Left lung (tissue), 10 donors: Measurements from ENCODE around the gene VSX1. TPM values are rescaled to one million over a fixed set of nuclear protein-coding genes. Genes with fewer than 3 reads are reported as not detected.

ENCODE experiments used
- ATAC-seq: fragments of 200-7000 bp; cut with Tn5 transposase; one replicate; pipeline ENCODE4 v1.9.1; 2020; ENCODE audit warnings: moderate library complexity
- DNase-seq, 4 donors: peaks; one replicate each; pipeline ENCODE4 v3.0.0-alpha.2; 2013 to 2020
- H3K27ac ChIP-seq, 2 donors: fragments of 200-600 bp; sonication (generic) in 1 of 2; one replicate each; pipeline versions ENCODE4 v1.5.0 to v1.8.0; 2020 to 2021
- H3K27me3 ChIP-seq, 2 donors: fragments of 200-600 bp; sonication (generic) in 1 of 2; one replicate each; pipeline versions ENCODE4 v1.5.0 to v1.8.0; 2020 to 2021
- H3K36me3 ChIP-seq, 2 donors: fragments of 200-600 bp; sonication (generic) in 1 of 2; one replicate each; pipeline versions ENCODE4 v1.5.0 to v1.8.0; 2020 to 2021
- H3K4me1 ChIP-seq, 2 donors: fragments of 200-600 bp; one replicate each; pipeline ENCODE4 v1.8.0; 2021
- H3K4me3 ChIP-seq, 2 donors: fragments of 200-600 bp; sonication (generic) in 1 of 2; one replicate each; pipeline versions ENCODE4 v1.5.0 to v1.8.0; 2020 to 2021; ENCODE audit warnings: mild to moderate bottlenecking in 1 of 2
- H3K9me3 ChIP-seq, 2 donors: fragments of 200-600 bp; sonication (generic) in 1 of 2; one replicate each; pipeline versions ENCODE4 v1.5.0 to v1.8.0; 2020 to 2021
- intact Hi-C, 2 donors: fragments of 100-400 bp; cut with DNase I; formaldehyde crosslinking; loops; one replicate each; pipeline versions ENCODE4 v1.11.2 to v1.14.2; 2022
- polyA plus RNA-seq, 6 donors: library from polyadenylated mRNA; unstranded; fragments of 120-200 nt; gene quantifications; one replicate each; pipeline ENCODE4 v1.2.1, GENCODE V29; 2013; ENCODE audit not compliant: insufficient read length in 6 of 6
- total RNA-seq, 2 donors: library from RNA; stranded (reverse); fragmentation: NEBNext Ultra II Directional; extraction: Animal tissue kit (Norgen Biotek cat#: 25700); gene quantifications; one replicate each; pipeline ENCODE4 v1.2.1, GENCODE V29; 2021
- TF ChIP-seq, protein P1 (sequence below), 2 donors: fragments of 200-600 bp; sonication (generic) in 1 of 2; IDR thresholded peaks; one replicate each; pipeline versions ENCODE4 v1.5.0 to v1.8.0; 2021; ENCODE audit warnings: antibody characterized with exemption in 2 of 2
- donor health status: DM: no; HTN: yes; CAD: no.
- donor health status: DM: no; HTN: no; CAD: no.

VSX1 gene
- total and polyA plus RNA-seq, 8 donors: 0.10 TPM; not detected in 7

DNA sequence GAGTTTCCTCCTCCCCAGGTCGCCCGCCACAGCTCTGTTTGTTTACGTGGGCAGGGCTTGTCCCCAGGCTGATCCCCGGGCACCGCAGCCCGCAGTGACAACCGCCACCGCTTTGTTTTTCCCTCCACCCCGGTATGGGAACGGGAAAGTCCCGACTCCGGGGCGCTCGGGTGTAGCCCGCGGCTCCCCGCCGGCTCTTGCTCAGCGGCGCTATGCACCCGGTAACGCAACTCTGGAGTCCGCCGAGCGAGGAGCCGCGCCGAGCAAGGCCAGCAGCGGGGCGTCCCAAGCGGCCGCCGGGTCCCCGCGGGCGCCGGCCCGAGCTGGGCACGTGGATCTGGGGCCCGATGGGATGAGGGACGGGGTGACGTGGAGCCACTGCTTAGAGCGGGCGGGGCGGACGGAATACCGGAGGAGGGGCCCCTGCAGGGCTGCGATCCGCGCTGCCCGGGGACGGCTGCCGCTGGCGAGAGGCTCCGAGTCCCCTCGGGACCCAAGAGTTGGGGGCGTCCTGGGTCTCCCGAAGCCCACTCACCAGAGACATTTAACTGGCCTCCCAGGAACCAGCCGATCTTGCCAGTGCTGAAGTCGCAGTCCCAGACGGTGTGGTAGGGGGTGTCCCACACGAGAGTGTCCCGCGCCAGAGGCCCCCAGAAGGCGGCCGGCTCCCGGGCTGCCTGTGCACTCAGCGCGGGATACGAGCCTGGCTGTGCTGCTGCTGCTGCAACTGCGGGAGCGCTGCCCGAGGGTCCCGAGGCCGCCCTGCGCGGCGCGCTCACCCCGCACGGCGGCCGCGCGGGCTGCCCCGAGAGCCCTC lies 24.5 kb downstream of the VSX1 start:
- TF ChIP-seq, protein P1, sequence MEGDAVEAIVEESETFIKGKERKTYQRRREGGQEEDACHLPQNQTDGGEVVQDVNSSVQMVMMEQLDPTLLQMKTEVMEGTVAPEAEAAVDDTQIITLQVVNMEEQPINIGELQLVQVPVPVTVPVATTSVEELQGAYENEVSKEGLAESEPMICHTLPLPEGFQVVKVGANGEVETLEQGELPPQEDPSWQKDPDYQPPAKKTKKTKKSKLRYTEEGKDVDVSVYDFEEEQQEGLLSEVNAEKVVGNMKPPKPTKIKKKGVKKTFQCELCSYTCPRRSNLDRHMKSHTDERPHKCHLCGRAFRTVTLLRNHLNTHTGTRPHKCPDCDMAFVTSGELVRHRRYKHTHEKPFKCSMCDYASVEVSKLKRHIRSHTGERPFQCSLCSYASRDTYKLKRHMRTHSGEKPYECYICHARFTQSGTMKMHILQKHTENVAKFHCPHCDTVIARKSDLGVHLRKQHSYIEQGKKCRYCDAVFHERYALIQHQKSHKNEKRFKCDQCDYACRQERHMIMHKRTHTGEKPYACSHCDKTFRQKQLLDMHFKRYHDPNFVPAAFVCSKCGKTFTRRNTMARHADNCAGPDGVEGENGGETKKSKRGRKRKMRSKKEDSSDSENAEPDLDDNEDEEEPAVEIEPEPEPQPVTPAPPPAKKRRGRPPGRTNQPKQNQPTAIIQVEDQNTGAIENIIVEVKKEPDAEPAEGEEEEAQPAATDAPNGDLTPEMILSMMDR (IDR thresholded peaks at IDR 0.05): no peak
- peak overlapping the region; percentile 91 to 92 for H3K27ac ChIP-seq
- DNase-seq (peak; percentile 64 to 94 (median 80)), ATAC-seq (peak; percentile 76)
- H3K36me3 ChIP-seq: no peaks in the 10 kb centered on the region
- H3K9me3 ChIP-seq: no peaks in the 10 kb centered on the region
- peaks cover 38 to 61% of the 10 kb centered on the region in 2 donors for H3K4me1 ChIP-seq
- intact Hi-C loops: no loop called here
- no peaks in the 10 kb centered on the region for H3K27me3 ChIP-seq
- peak overlapping the region; percentile 66 to 85 for H3K4me3 ChIP-seq

DNA sequence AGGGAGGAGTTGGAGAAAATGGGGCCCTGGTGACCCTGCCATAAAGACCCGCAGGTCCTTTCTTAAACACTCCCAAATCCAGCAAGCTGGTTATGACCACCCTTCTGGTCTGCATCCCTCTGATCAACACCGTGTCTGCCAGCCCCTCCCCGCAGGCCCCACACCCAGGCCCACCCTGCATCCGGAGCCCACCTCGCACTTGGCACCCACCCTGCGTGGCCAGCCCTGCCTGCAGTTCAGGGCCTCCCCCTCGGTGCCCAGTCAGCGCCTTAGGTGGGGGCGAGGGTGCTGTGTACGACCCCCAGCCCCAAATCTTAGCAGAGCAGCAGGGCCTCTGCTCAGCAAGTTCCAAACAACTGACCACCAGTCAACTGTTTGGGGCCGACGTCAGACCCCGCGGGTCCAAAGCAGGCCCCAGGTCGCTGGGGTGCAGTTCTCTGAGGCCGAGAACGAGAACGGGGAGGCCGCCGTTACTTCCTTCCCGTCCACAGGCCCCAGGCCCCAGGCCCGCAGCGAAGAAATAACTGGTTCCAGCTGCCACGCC lies 25.2 kb downstream of the VSX1 start:
- peak in 2 of 4 donors; percentile 35 to 91 for DNase-seq
- Histone ChIP-seq H3K27me3 (no peaks in the 10 kb centered on the region), H3K9me3 (no peaks in the 10 kb centered on the region), H3K36me3 (no peaks in the 10 kb centered on the region), H3K4me3 (peak overlapping the region; percentile 66 to 85), H3K27ac (peak overlapping the region; percentile 91 to 92), H3K4me1 (peaks cover 45 to 68% of the 10 kb centered on the region in 2 donors)
- intact Hi-C loops: no loop called here
- TF ChIP-seq, protein P1 (IDR thresholded peaks at IDR 0.05): no peak
- no peak for ATAC-seq

DNA sequence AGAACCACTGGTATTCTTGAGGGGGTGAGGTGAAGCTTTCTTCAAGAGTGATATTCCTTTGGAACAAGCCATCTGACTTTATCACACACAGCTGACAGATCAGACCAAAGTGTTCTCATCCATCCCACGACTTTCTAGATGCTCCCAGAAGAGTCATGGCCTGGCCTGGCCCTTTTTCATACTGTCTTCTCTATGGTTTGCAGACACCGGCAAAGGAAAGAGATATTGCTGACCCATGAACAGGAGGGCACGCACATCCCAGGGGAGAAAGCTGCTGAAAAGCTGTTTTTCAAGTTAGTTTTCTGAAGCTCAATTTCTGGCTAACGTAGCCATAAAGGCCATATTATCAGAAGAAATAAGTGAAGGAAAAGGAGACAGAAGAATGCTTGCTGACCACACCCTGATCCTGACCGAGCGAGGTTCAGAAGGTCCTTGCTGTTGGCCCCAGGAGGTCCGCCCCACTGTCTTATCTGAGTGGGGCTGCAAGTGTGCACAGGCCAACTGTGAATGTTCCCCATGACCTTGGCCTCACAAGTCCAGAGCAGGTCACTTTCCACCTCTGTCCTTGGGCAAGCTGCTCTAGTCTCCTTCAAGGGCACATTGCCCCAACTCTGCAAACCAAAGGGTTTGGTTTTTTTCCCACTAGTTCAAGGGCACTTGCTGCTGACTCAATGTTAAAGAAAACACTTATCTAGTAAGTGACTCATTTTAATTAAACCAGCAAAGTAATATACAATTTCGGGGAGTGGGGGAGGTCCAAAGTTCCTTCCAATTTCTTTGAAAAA lies 26.0 kb downstream of the VSX1 start:
- Histone ChIP-seq H3K4me1 (peaks cover 45 to 71% of the 10 kb centered on the region in 2 donors), H3K27ac (peak overlapping the region; percentile 91 to 92), H3K36me3 (no peaks in the 10 kb centered on the region), H3K4me3 (peak overlapping the region; percentile 66 to 85), H3K9me3 (no peaks in the 10 kb centered on the region), H3K27me3 (no peaks in the 10 kb centered on the region)
- DNase-seq (peak in 1 of 4 donors; percentile 36), ATAC-seq (peak; percentile 24)
- TF ChIP-seq, protein P1 (IDR thresholded peaks at IDR 0.05): no peak
- intact Hi-C loops: no loop called here

DNA sequence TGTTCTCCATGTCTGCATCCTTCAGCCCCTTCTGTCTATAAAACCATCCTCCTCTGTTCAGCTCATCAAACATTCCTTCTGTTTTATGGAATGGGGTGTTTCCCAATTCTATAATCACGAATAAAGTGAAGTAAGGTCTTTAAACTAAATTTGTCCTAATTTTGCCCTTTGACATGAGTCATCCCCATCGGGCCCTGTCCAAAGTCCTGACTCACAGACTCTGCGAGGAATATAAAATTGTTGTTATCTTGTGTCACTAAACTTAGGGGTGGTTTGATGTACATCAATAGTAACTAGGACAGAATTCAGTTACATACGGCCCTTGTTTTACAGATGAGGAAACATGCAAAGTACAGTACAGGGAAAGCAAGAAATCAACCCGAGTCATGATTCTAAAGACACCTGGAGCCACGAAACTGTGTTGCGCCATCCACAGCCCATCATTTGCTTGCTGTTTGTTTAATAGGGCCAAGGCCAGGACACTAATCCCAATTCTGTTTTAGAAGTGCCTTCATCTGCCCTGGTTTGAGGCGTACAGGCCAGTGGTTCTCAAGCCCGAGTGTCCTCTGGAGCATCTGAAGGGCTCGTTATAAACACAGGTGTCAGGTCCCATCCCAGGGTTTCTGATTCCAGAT lies 26.8 kb downstream of the VSX1 start:
- no peaks in the 10 kb centered on the region for H3K36me3 ChIP-seq
- intact Hi-C loops: no loop called here
- DNase-seq: peak in 1 of 4 donors; percentile 21

More for the DNA sequence above, 26.8 kb downstream of the VSX1 start:
- ATAC-seq: no peak
- Histone ChIP-seq H3K4me1 (peaks cover 45 to 71% of the 10 kb centered on the region in 2 donors), H3K9me3 (no peaks in the 10 kb centered on the region), H3K27me3 (no peaks in the 10 kb centered on the region), H3K27ac (peak overlapping the region; percentile 67 to 92), H3K4me3 (no peak overlapping the region)
- TF ChIP-seq, protein P1 (IDR thresholded peaks at IDR 0.05): no peak
